Measurements from ENCODE around the gene SLC9A3.

SLC9A3 gene

DNA sequence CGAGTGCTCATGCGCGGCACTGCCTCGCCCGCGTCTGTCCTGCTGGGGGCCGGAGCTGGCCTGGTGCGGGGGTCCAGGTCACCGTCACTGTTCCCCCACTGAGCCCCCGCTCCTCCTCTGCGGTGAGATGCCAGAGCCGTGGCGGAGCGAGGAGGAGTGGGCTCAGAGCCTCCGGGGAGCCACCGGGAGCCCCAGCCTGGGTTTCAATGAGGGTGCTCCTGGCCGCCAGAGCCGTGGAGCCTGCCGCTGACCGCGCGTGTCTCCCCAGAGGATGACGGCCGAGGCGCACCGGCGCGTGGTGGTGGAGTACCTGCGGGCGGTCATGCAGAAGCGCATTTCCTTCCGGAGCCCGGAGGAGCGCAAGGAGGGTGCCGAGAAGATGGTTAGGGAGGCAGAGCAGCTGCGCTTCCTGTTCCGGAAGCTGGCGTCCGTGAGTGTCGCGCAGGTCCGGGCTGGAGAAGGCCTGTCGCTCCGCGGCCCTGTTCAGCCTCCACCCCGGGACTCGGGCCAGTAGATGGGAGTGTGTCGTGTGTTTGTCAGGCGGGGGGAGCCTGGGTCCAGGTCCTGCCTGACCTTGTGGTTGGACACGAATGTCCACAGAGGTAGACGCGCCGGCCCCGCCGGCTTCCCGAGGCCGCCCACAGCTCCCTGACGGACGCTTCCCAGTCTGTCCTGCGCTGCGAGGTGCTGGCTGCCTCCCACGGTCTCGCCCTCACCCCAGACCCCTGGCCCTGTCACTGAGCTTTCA is 59.2 kb downstream of the SLC9A3 start:
- no peak overlapping the region for H3K4me3 ChIP-seq (ENCODE audit: low read length)
- H3K4me1 ChIP-seq (ENCODE audit: control insufficient read depth, low read depth, low read length), result no peaks in the 10 kb centered on the region
- H3K36me3 ChIP-seq (ENCODE audit: control insufficient read depth, low read depth, low read length), result peaks cover 34% of the 10 kb centered on the region
- H3K27me3 ChIP-seq (ENCODE audit: control insufficient read depth, insufficient read depth, low read length), result no peaks in the 10 kb centered on the region
- H3K27ac ChIP-seq (ENCODE audit: low read length), result no peak overlapping the region
- no peaks in the 10 kb centered on the region for H3K9me3 ChIP-seq (ENCODE audit: control insufficient read depth, low read depth, low read length)
- no peak overlapping the region for H3K9ac ChIP-seq (ENCODE audit: low read length)

DNA sequence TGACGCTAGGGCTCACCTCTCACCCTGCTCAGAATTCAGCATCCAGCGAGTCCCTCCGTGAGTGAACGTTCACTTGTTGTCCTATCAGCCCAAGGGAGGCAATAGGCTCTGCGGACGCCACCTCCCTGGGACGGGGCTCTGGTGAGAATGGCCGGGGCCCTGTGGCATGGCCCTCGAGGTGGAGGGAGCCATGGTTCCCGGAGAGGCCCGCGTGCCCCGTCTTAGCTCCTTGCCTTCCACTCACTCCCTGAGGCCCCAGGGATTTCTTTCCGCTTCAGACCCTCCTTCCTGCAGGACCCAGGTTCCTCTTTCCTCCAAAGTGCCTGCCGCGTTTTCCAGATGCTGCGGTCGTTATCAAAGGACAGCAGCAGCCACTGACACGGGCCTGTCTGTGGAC is 59.8 kb downstream of the SLC9A3 start:
- Histone ChIP-seq H3K9me3 (ENCODE audit: control insufficient read depth, low read depth, low read length) (no peaks in the 10 kb centered on the region), H3K4me3 (ENCODE audit: low read length) (no peak overlapping the region), H3K27ac (ENCODE audit: low read length) (no peak overlapping the region), H3K27me3 (ENCODE audit: control insufficient read depth, insufficient read depth, low read length) (no peaks in the 10 kb centered on the region), H3K36me3 (ENCODE audit: control insufficient read depth, low read depth, low read length) (peaks cover 40% of the 10 kb centered on the region), H3K9ac (ENCODE audit: low read length) (no peak overlapping the region), H3K4me1 (ENCODE audit: control insufficient read depth, low read depth, low read length) (no peaks in the 10 kb centered on the region)

DNA sequence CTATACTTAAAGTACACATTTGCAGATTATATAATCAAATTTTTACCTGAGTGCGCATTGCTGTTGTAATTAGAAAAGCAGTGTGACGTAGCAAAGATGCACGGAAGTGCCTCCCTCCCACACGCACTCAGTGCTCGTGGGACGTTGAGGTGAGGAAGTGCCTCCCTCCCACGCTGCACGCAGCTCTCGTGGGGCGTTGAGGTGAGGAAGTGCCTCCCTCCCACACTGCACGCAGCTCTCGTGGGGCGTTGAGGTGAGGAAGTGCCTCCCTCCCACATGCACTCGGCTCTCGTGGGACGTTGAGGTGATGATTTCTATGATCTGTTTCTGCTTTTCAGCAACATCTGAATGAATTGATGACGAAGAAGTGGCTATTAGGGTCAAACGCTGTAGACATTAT is 60.3 kb downstream of the SLC9A3 start:
- H3K9me3 ChIP-seq (ENCODE audit: control insufficient read depth, low read depth, low read length), result no peaks in the 10 kb centered on the region
- H3K4me3 ChIP-seq (ENCODE audit: low read length), result no peak overlapping the region
- H3K36me3 ChIP-seq (ENCODE audit: control insufficient read depth, low read depth, low read length), result peaks cover 43% of the 10 kb centered on the region
- H3K27me3 ChIP-seq (ENCODE audit: control insufficient read depth, insufficient read depth, low read length), result no peaks in the 10 kb centered on the region
- H3K27ac ChIP-seq (ENCODE audit: low read length), result no peak overlapping the region
- H3K4me1 ChIP-seq (ENCODE audit: control insufficient read depth, low read depth, low read length), result no peaks in the 10 kb centered on the region
- H3K9ac ChIP-seq (ENCODE audit: low read length), result no peak overlapping the region

DNA sequence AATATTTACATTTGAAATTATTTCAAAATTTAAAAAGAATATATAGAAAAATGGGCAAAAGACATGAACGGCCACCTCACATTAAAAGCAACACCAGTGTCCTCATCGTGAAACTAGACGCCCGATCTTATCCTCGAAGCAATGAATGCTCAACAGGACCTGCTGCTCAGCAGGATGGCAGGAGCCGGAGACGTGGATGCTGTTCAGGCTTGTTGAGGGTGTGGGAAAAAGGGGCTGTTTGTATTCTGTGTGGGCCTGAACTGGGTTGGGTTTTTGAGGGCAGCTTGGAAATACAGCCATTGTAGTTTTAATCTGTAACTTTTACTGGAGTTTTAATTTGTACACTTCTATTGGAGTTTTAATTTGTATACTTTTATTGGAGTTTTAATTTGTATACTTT is 60.9 kb downstream of the SLC9A3 start:
- no peaks in the 10 kb centered on the region for H3K9me3 ChIP-seq (ENCODE audit: control insufficient read depth, low read depth, low read length)
- peaks cover 47% of the 10 kb centered on the region for H3K36me3 ChIP-seq (ENCODE audit: control insufficient read depth, low read depth, low read length)
- H3K4me1 ChIP-seq (ENCODE audit: control insufficient read depth, low read depth, low read length), result no peaks in the 10 kb centered on the region
- no peak overlapping the region for H3K4me3 ChIP-seq (ENCODE audit: low read length)
- no peak overlapping the region for H3K9ac ChIP-seq (ENCODE audit: low read length)
- no peaks in the 10 kb centered on the region for H3K27me3 ChIP-seq (ENCODE audit: control insufficient read depth, insufficient read depth, low read length)
- no peak overlapping the region for H3K27ac ChIP-seq (ENCODE audit: low read length)

DNA sequence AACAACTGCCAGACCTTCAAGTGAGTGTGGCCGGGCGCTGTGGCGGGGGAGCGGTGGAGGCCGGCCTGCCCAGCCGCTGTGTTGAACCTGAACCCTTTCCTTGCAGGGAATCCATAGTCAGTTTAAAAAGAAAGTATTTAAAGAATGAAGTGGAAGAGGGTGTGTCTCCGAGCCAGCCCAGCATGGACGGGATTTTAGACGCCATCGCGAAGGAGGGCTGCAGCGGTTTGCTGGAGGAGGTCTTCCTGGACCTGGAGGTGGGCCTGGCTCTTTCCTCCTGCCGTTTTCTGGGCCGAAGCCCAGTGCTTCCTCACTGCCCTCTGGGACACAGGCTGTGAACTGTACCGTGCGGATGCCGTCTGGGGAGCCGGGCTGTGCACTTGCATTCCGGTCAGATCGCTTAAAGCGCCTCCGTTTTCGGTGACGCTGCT is 62.2 kb downstream of the SLC9A3 start:
- Histone ChIP-seq H3K36me3 (ENCODE audit: control insufficient read depth, low read depth, low read length) (peaks cover 57% of the 10 kb centered on the region), H3K4me1 (ENCODE audit: control insufficient read depth, low read depth, low read length) (no peaks in the 10 kb centered on the region), H3K9me3 (ENCODE audit: control insufficient read depth, low read depth, low read length) (no peaks in the 10 kb centered on the region), H3K27ac (ENCODE audit: low read length) (no peak overlapping the region), H3K9ac (ENCODE audit: low read length) (no peak overlapping the region), H3K4me3 (ENCODE audit: low read length) (no peak overlapping the region), H3K27me3 (ENCODE audit: control insufficient read depth, insufficient read depth, low read length) (no peaks in the 10 kb centered on the region)

DNA sequence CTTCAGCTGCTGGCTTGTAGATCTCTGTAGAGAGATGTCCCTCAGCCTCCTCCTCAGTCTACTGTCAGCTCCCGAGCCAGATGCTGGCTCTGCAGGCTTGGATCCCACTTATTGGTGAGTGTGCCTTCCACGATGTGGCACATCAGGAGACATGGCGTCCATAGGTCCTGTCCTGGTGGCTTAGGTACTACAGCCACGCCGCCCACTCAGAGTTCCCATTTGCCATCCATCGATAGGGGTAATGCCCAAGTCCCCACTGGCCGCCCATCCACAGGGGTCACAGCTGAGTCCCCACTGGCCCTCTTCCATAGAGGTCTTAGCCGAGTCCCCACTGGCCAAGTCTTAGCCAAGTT is 64.0 kb downstream of the SLC9A3 start:
- no peaks in the 10 kb centered on the region for H3K4me1 ChIP-seq (ENCODE audit: control insufficient read depth, low read depth, low read length)
- no peak overlapping the region for H3K9ac ChIP-seq (ENCODE audit: low read length)
- no peaks in the 10 kb centered on the region for H3K9me3 ChIP-seq (ENCODE audit: control insufficient read depth, low read depth, low read length)
- peaks cover 51% of the 10 kb centered on the region for H3K36me3 ChIP-seq (ENCODE audit: control insufficient read depth, low read depth, low read length)
- H3K27me3 ChIP-seq (ENCODE audit: control insufficient read depth, insufficient read depth, low read length), result no peaks in the 10 kb centered on the region
- no peak overlapping the region for H3K4me3 ChIP-seq (ENCODE audit: low read length)
- H3K27ac ChIP-seq (ENCODE audit: low read length), result no peak overlapping the region

DNA sequence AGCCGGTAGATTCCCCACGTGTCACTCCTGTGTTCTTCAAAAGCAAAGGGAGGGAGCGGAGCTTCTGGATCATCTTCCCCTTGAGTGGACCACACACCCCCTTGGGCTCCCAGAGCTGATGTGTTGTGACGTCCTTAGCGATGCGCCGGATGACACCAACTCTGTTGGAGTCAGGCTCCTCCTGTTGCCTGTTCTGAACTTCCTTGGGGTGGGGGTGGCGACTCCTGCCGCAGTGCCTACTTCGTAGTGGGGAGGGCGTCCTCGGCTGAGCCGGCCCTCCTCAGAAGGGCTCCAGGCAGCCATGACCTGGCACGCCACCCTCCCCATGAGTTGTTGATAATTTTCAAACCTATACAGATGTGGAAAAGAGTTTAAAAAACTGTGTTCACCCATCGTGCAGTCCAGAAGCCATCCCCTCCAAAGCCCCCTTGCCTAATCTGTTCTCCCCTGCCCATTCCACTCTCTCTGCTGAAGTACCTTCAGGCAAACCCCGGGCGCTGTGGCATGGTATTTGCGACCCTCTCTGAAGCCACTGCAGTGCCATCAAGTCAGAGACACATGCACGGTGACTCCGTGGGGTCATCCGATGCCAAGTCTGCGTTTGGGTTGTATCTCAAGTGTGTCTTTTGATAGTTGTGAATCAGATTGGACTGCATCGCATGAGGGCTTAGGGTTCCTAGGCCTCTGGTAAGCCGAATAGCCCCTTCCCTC is 64.5 kb downstream of the SLC9A3 start:
- Histone ChIP-seq H3K27ac (ENCODE audit: low read length) (no peak overlapping the region), H3K9me3 (ENCODE audit: control insufficient read depth, low read depth, low read length) (no peaks in the 10 kb centered on the region), H3K36me3 (ENCODE audit: control insufficient read depth, low read depth, low read length) (peaks cover 51% of the 10 kb centered on the region), H3K9ac (ENCODE audit: low read length) (no peak overlapping the region), H3K27me3 (ENCODE audit: control insufficient read depth, insufficient read depth, low read length) (no peaks in the 10 kb centered on the region), H3K4me1 (ENCODE audit: control insufficient read depth, low read depth, low read length) (no peaks in the 10 kb centered on the region), H3K4me3 (ENCODE audit: low read length) (no peak overlapping the region)

DNA sequence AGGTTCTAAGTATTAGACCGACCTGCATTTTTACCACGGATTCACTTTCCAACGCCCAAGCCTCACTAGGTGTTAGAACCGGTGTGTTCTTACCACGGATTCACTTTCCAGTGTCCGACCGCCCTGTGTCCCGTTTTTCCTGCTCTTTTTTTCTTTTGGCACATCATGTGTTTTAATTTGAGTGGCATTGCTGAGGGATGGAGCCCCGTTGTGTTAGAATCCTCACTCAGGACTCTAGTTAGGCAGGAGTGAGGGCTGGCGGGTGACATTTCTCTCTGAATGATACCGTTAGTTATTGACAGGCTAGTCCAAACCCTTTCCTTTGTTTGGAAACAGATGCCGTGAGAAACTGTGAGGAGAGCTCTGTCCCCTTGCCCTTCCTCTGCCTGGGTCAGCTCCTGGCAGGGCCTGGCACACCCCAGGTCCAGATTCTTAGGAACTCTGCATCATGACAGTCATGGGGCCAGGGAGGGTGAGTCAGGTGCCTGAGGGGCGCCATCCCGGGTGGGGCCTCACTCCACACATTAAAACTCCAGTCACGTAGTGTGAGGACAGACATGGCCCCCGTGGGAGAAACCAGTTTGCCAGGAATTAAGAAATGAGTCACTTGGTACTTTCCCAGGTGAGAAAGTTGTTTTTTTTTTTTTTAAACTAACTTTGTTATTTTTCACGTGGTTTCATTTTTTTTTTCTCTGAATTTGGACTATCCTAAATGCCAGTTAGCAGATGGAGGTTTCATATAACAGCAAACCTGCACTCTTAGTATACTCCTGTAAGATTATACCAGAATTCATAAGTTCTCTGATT is 65.5 kb downstream of the SLC9A3 start:
- Histone ChIP-seq H3K9ac (ENCODE audit: low read length) (no peak overlapping the region), H3K9me3 (ENCODE audit: control insufficient read depth, low read depth, low read length) (no peaks in the 10 kb centered on the region), H3K27ac (ENCODE audit: low read length) (no peak overlapping the region), H3K27me3 (ENCODE audit: control insufficient read depth, insufficient read depth, low read length) (no peaks in the 10 kb centered on the region), H3K36me3 (ENCODE audit: control insufficient read depth, low read depth, low read length) (peaks cover 48% of the 10 kb centered on the region), H3K4me1 (ENCODE audit: control insufficient read depth, low read depth, low read length) (no peaks in the 10 kb centered on the region), H3K4me3 (ENCODE audit: low read length) (no peak overlapping the region)

DNA sequence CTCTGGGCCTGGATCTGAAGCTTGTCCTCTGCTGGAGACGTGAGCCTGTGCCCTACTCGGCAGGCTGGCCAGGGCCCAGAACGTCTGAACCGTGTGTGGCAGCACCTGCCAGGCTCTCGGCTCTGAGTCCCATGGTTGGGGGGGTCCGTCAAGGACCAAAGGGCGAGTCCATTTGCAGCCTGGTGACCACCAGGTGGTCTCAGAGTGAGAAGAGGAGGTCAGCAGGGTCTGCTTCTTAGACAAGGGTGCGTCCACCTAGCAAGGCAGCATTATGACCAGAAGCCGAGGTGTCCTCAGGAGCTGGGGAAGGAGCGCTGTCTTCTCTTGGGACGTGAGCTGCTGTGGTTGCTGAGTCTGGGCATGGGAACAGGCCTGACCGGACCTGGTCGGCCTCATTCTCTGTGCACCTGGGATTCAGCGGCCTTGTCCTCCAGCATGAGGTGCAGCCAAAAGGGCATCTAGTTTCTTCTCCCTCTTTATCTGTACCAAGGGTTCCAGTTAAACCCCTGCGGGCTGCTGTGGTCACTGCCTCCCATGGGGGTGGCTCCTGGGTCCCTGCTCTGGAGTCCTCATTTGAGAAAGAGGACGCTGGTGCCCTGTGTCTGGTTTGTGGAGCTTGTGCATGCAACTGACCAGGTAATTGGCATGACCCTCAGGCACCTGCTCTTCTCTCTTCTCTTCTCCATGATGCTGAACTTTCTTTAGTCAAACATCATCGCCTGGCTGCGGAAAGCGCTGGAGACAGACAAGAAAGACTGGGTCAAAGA is 66.9 kb downstream of the SLC9A3 start:
- H3K9me3 ChIP-seq (ENCODE audit: control insufficient read depth, low read depth, low read length), result no peaks in the 10 kb centered on the region
- no peak overlapping the region for H3K4me3 ChIP-seq (ENCODE audit: low read length)
- H3K27ac ChIP-seq (ENCODE audit: low read length), result no peak overlapping the region
- H3K9ac ChIP-seq (ENCODE audit: low read length), result no peak overlapping the region
- no peaks in the 10 kb centered on the region for H3K4me1 ChIP-seq (ENCODE audit: control insufficient read depth, low read depth, low read length)
- no peaks in the 10 kb centered on the region for H3K27me3 ChIP-seq (ENCODE audit: control insufficient read depth, insufficient read depth, low read length)
- H3K36me3 ChIP-seq (ENCODE audit: control insufficient read depth, low read depth, low read length), result peaks cover 49% of the 10 kb centered on the region

DNA sequence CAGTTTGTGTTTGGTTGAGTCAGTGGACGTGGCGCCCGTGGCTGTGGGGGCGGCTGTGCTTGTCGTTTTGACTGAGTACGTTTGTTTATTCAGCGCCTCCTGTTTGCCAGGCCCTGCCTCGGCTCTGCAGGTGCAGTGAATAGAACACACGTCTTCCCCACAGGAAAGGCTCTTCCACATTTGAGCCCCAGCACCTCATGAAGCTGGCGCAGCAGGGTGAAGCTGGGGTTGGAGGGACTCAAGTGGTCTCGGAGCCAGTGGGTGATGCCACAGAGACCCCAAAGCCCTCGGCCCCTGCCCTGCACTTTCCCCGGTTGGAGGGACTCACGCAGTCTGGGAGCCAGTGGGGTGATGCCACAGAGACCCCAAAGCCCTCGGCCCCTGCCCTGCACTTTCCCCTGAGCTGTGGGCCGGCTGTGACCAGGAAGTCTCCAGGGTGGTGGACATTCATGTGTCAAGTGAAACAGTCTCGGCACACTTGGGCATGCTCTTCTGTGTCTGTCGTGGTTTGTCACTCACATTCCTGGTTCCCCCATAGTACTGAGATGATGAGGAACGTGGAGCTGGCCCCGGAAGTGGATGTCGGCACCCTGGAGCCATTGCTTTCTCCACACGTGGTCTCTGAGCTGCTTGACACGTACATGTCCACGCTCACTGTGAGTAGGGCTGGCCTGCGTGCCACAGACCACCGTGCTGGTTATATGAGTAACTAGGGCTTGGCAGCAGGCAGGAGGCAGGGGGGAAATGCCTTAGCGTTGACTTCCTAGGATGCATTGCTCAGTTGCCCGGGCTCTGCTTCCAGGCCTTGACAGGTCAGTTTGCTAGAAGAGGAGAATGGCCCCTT is 67.7 kb downstream of the SLC9A3 start:
- no peaks in the 10 kb centered on the region for H3K27me3 ChIP-seq (ENCODE audit: control insufficient read depth, insufficient read depth, low read length)
- no peak overlapping the region for H3K4me3 ChIP-seq (ENCODE audit: low read length)
- no peak overlapping the region for H3K9ac ChIP-seq (ENCODE audit: low read length)
- H3K4me1 ChIP-seq (ENCODE audit: control insufficient read depth, low read depth, low read length), result no peaks in the 10 kb centered on the region
- H3K9me3 ChIP-seq (ENCODE audit: control insufficient read depth, low read depth, low read length), result peaks cover 2% of the 10 kb centered on the region
- H3K27ac ChIP-seq (ENCODE audit: low read length), result no peak overlapping the region
- peaks cover 47% of the 10 kb centered on the region for H3K36me3 ChIP-seq (ENCODE audit: control insufficient read depth, low read depth, low read length)
